Fibroblast of lung (primary cell): ENCODE results near the gene VENTX. TPM values are rescaled to one million over a fixed set of nuclear protein-coding genes. Genes with fewer than 3 reads are reported as not detected.
A peak's percentile ranks its signal among the peaks of the same experiment; 100 is the strongest.

Experiments
- DNase-seq, 2 donors: peaks; one replicate each; pipeline versions ENCODE4 v3.0.0 to v3.0.0-alpha.2; 2010; ENCODE audit warnings: low read depth in 2 of 2
- H2AFZ ChIP-seq: 2 replicates; pipeline ENCODE4 v1.5.1; 2012; ENCODE audit warnings: low read length, control low read depth, inconsistent platforms
- H3K27ac ChIP-seq: 2 replicates; pipeline ENCODE4 v1.5.1; 2011; ENCODE audit warnings: low read length, control low read depth; ENCODE audit not compliant: insufficient read depth
- H3K27me3 ChIP-seq: 2 replicates; pipeline ENCODE4 v1.5.1; 2011; ENCODE audit warnings: mild to moderate bottlenecking, low read length; ENCODE audit not compliant: control insufficient read depth, insufficient read depth
- H3K36me3 ChIP-seq: 2 replicates; pipeline ENCODE4 v1.5.1; 2011; ENCODE audit warnings: low read length; ENCODE audit not compliant: control insufficient read depth, insufficient read depth
- H3K4me1 ChIP-seq: 2 replicates; pipeline ENCODE4 v1.5.1; 2011; ENCODE audit warnings: low read length; ENCODE audit not compliant: control insufficient read depth, insufficient read depth; ENCODE audit errors: extremely low read depth
- H3K4me2 ChIP-seq: 2 replicates; pipeline ENCODE4 v1.5.1; 2011; ENCODE audit warnings: low read length, control low read depth; ENCODE audit not compliant: insufficient read depth; ENCODE audit errors: extremely low read depth
- H3K4me3 ChIP-seq, 4 experiments: fragments of 200-600 bp in 1 of 4; sonication (generic) in 1 of 4; replicated peaks in 1 of 4; 2 replicates each; pipeline ENCODE4 v1.5.1; 2011 to 2016; ENCODE audit warnings: low read length in 4 of 4, low read depth in 3 of 4, mild to moderate bottlenecking in 3 of 4, control low read depth in 2 of 4, inconsistent platforms in 1 of 4, mixed read lengths in 1 of 4; ENCODE audit not compliant: insufficient read depth in 1 of 4; ENCODE audit errors: control extremely low read depth in 1 of 4
- H3K79me2 ChIP-seq: 2 replicates; pipeline ENCODE4 v1.5.1; 2012; ENCODE audit warnings: mild to moderate bottlenecking, low read length, inconsistent platforms; ENCODE audit not compliant: control insufficient read depth, insufficient read depth
- H3K9ac ChIP-seq: 2 replicates; pipeline ENCODE4 v1.5.1; 2011; ENCODE audit warnings: mild to moderate bottlenecking, low read length, control low read depth; ENCODE audit not compliant: insufficient read depth
- H3K9me3 ChIP-seq: 2 replicates; pipeline ENCODE4 v1.5.1; 2012; ENCODE audit warnings: low read depth, low read length; ENCODE audit not compliant: control insufficient read depth, insufficient read depth
- H4K20me1 ChIP-seq: 2 replicates; pipeline ENCODE4 v1.5.1; 2011; ENCODE audit warnings: low read length; ENCODE audit not compliant: control insufficient read depth, insufficient read depth; ENCODE audit errors: extremely low read depth
- EZH2 ChIP-seq: IDR thresholded peaks from 2 replicates; pipeline ENCODE4 v1.5.1; 2012; ENCODE audit warnings: low read length, control low read depth, mild to moderate bottlenecking; ENCODE audit errors: missing control alignments
- polyA plus RNA-seq, 2 donors: library from polyadenylated mRNA; depleted of rRNA in 1 of 2; stranded (reverse) in 1 of 2; unstranded in 1 of 2; fragments of >200 nt; gene quantifications; 2 replicates each; pipeline ENCODE4 v1.2.1, GENCODE V29; 2011 to 2012; ENCODE audit warnings: missing spikeins in 1 of 2
- total RNA-seq: library from RNA; depleted of rRNA; stranded (reverse); fragments of >200 nt; gene quantifications from 2 replicates; pipeline ENCODE4 v1.2.1, GENCODE V29; 2014
- TF ChIP-seq, protein P1 (sequence below), 2 donors: IDR thresholded peaks in 1 of 2; conservative IDR thresholded peaks in 1 of 2; 1 replicate in 1 of 2; 2 replicates in 1 of 2; pipeline ENCODE4 v1.5.1; 2011 to 2012; ENCODE audit warnings: low read length in 2 of 2, control low read depth in 1 of 2, inconsistent platforms in 1 of 2, low read depth in 1 of 2, mild to moderate bottlenecking in 1 of 2

The VENTX gene
- total and polyA plus RNA-seq, 2 donors (not counting 1 experiment from before 2014, with no cell fraction given) = not detected

DNA sequence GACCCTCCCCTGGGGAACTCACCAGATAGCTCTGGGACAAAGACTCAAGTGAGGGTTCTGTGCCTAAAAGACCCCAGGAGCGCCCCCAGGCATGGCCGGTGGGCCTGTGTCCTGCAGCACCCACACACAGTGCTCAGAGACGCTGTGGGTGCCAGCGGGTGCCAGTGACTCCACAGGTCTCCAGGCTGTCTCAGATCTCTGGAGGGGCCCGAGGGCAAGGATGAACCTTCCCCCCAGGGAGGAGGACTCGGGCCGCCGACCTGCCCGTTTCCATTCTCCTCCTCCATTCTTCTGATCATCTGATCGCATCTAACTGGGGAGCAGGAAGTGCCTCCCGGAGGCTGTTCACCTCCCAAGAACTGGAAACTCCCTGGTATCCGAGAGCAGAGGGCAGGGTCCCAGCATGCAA lies 38.0 kb downstream of the VENTX start:
- Histone ChIP-seq H3K9me3 (no peaks in the 10 kb centered on the region), H4K20me1 (no peaks in the 10 kb centered on the region), H3K4me2 (no peak overlapping the region), H3K4me3 (no peak overlapping the region), H3K36me3 (peaks cover 8% of the 10 kb centered on the region), H3K4me1 (peaks cover 6% of the 10 kb centered on the region), H3K27ac (no peak overlapping the region), H2AFZ (no peak overlapping the region), H3K27me3 (no peaks in the 10 kb centered on the region), H3K9ac (no peak overlapping the region), H3K79me2 (no peaks in the 10 kb centered on the region)
- TF ChIP-seq EZH2 = peak; percentile 13
- TF ChIP-seq, protein P1, sequence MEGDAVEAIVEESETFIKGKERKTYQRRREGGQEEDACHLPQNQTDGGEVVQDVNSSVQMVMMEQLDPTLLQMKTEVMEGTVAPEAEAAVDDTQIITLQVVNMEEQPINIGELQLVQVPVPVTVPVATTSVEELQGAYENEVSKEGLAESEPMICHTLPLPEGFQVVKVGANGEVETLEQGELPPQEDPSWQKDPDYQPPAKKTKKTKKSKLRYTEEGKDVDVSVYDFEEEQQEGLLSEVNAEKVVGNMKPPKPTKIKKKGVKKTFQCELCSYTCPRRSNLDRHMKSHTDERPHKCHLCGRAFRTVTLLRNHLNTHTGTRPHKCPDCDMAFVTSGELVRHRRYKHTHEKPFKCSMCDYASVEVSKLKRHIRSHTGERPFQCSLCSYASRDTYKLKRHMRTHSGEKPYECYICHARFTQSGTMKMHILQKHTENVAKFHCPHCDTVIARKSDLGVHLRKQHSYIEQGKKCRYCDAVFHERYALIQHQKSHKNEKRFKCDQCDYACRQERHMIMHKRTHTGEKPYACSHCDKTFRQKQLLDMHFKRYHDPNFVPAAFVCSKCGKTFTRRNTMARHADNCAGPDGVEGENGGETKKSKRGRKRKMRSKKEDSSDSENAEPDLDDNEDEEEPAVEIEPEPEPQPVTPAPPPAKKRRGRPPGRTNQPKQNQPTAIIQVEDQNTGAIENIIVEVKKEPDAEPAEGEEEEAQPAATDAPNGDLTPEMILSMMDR (conservative IDR thresholded peaks at IDR 0.05 in 1 of 2, IDR thresholded peaks at IDR 0.05 in 1 of 2; ENCODE audit: low read depth in 1 of 2, low read length in 2 of 2) = no peak
- no peak for DNase-seq

DNA sequence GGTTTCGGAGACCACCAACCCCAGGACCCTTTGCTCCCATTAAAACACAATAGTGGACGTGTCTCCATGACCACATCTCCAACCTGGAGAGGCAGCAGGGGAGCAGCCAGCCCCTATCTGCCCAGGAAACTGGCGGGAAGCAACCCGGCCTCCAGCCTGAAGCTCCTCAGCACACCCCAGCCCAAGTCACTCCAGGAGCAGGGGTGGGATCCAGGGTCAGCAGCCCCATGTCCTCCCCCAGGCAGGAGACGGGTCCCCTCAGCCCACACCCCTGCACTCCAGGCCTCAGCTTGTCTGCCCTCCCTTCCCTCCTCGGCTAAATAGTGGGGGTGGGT lies 38.4 kb downstream of the VENTX start:
- Histone ChIP-seq H3K36me3 (peaks cover 8% of the 10 kb centered on the region), H3K4me3 (no peak overlapping the region), H4K20me1 (no peaks in the 10 kb centered on the region), H3K4me1 (peaks cover 6% of the 10 kb centered on the region), H3K27me3 (no peaks in the 10 kb centered on the region), H3K79me2 (no peaks in the 10 kb centered on the region), H3K9ac (no peak overlapping the region), H3K9me3 (no peaks in the 10 kb centered on the region), H3K4me2 (no peak overlapping the region), H2AFZ (no peak overlapping the region), H3K27ac (no peak overlapping the region)
- DNase-seq = no peak
- TF ChIP-seq EZH2 = peak; percentile 13
- TF ChIP-seq, protein P1 (conservative IDR thresholded peaks at IDR 0.05 in 1 of 2, IDR thresholded peaks at IDR 0.05 in 1 of 2; ENCODE audit: low read depth in 1 of 2, low read length in 2 of 2) = no peak

DNA sequence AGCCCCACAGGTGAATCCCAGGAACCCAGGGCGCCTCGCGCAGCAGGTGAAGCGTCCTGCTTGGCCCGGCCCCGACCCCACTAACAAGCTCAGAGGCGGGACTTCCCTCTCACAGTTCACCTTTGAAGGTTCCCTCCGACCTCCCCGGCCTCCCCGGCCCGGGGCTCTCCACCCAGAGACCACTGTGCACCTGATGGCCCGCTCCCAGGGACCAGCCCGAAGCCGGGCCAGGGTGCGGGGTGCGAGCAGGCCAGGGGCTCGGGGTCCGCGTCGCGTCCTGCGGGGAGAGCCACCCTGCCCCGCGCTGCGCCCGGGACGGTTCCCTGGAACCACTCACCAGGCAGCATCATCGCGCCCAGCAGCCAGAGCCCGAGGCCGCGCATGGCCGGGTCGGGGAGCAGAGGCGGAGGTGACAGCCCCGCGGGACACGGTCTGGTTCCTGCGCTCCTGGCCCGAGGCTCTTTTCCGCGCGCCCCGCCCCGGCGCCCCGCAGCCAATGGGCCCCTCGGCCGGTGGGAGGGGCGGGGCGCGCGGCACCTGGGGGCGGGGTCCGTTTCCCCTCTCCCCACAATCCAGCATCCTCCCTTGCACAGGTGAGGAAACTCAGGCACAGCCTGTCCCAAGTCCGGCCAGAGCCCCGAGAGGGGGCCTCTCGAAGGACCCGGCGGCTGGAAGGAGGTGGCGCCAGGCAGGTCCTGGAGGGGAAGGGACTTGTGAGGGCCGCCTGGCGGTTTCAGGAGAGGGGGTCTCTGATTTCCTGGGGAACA lies 39.0 kb downstream of the VENTX start, which contains the start of gene ADAM8:
ADAM8 (minus strand) TSS at position 434 of the 767 bp plus-strand sequence; CDS start at position 383, 51 bp downstream.
- Histone ChIP-seq H3K4me2 (peak within 1 kb of the TSS; percentile 44), H2AFZ (no peak within 1 kb of the TSS)

More for the DNA sequence above, 39.0 kb downstream of the VENTX start, which contains the start of gene ADAM8:
- H3K4me1 ChIP-seq = peaks cover 6% of the 10 kb centered on the region
- TF ChIP-seq, protein P1 (conservative IDR thresholded peaks at IDR 0.05 in 1 of 2, IDR thresholded peaks at IDR 0.05 in 1 of 2; ENCODE audit: low read depth in 1 of 2, low read length in 2 of 2) = no peak
- no peak for TF ChIP-seq EZH2
- DNase-seq = no peak
- H3K9me3 ChIP-seq = no peaks in the 10 kb centered on the region
- peaks cover 8% of the 10 kb centered on the region for H3K36me3 ChIP-seq
- H3K9ac ChIP-seq = no peak within 1 kb of the TSS
- H3K79me2 ChIP-seq = no peaks in the 10 kb centered on the region
- no peaks in the 10 kb centered on the region for H4K20me1 ChIP-seq
- no peaks in the 10 kb centered on the region for H3K27me3 ChIP-seq
- H3K4me3 ChIP-seq = no peak within 1 kb of the TSS
- H3K27ac ChIP-seq = no peak within 1 kb of the TSS
